Right ventricle myocardium inferior (tissue), 1 donor: ENCODE measurements around the gene GCNT1. TPM values are rescaled to one million over a fixed set of nuclear protein-coding genes. Genes with fewer than 3 reads are reported as not detected.
"Not testable (repeated sequence)": the region's sequence is repeated elsewhere in the genome, so short reads cannot be mapped to it uniquely, and the experiment has no call there.

Experiments used
- ATAC-seq: fragments of 200-7000 bp; cut with Tn5 transposase; one replicate; pipeline ENCODE4 v1.9.1; 2020; ENCODE audit warnings: mild to moderate bottlenecking, moderate library complexity
- DNase-seq: peaks from one replicate; pipeline ENCODE4 v3.0.0; 2021; ENCODE audit errors: missing footprints
- intact Hi-C: fragments of 100-400 bp; cut with DNase I; formaldehyde crosslinking; loops from one replicate; pipeline ENCODE4 v1.11.0; 2022
- total RNA-seq: library from RNA; stranded (reverse); fragmentation: NEBNext Ultra II Directional; extraction: Animal tissue kit (Norgen Biotek cat#: 25700); gene quantifications from one replicate; pipeline ENCODE4 v1.2.1, GENCODE V29; 2021
- donor health status: DM: no; HTN: yes; CAD: no; lungs with severe emphysema.

The GCNT1 gene
- total RNA-seq, 1 donor from 2014 or later, result 3.2 TPM

- intact Hi-C loops, result no loop called here
Measured at GRCh38 chr9:76474419-76474818, 15.4 kb downstream of the GCNT1 start.

GRCh38 chr9:76475686-76476085, 16.7 kb downstream of the GCNT1 start:
- intact Hi-C loops, result no loop called here
- ATAC-seq (no peak), DNase-seq (no peak)

More at GRCh38 chr9:76474419-76474818, 15.4 kb downstream of the GCNT1 start:
- ATAC-seq, result no peak
- DNase-seq, result no peak

- intact Hi-C loops, DNase-seq, ATAC-seq: not testable (repeated sequence)
Measured at GRCh38 chr9:76477818-76478217, 18.8 kb downstream of the GCNT1 start.

GRCh38 chr9:76478226-76478625, 19.2 kb downstream of the GCNT1 start:
- ATAC-seq (no peak), DNase-seq (no peak)

GRCh38 chr9:76479337-76479736, 20.4 kb downstream of the GCNT1 start:
- intact Hi-C loops, DNase-seq, ATAC-seq: not testable (repeated sequence)

More at GRCh38 chr9:76478226-76478625, 19.2 kb downstream of the GCNT1 start:
- intact Hi-C loops, result no loop called here

GRCh38 chr9:76486151-76486550, 27.2 kb downstream of the GCNT1 start:
- ATAC-seq (no peak), DNase-seq (no peak)
- intact Hi-C loops, result no loop called here

- ATAC-seq (no peak), DNase-seq (no peak)
- intact Hi-C loops, result no loop called here
Measured at GRCh38 chr9:76490249-76490990, 31.4 kb downstream of the GCNT1 start.

GRCh38 chr9:76491056-76491455, 32.1 kb downstream of the GCNT1 start:
- intact Hi-C loops, ATAC-seq, DNase-seq: not testable (repeated sequence)

GRCh38 chr9:76493496-76493895, 34.5 kb downstream of the GCNT1 start:
- intact Hi-C loops, ATAC-seq, DNase-seq: not testable (repeated sequence)

- intact Hi-C loops, result no loop called here
- ATAC-seq (no peak), DNase-seq (no peak)
Measured at GRCh38 chr9:76500061-76500460, 41.1 kb downstream of the GCNT1 start.

- DNase-seq (no peak), ATAC-seq (no peak)
- intact Hi-C loops, result no loop called here
Measured at GRCh38 chr9:76502746-76503145, 43.8 kb downstream of the GCNT1 start.

- ATAC-seq (no peak), DNase-seq (no peak)
- intact Hi-C loops, result no loop called here
Measured at GRCh38 chr9:76510041-76510440, 51.1 kb downstream of the GCNT1 start.

- DNase-seq (no peak), ATAC-seq (no peak)
- intact Hi-C loops, result no loop called here
Measured at GRCh38 chr9:76510446-76510845, 51.5 kb downstream of the GCNT1 start.

- ATAC-seq (no peak), DNase-seq (no peak)
- intact Hi-C loops, result no loop called here
Measured at GRCh38 chr9:76512826-76513225, 53.8 kb downstream of the GCNT1 start.

GRCh38 chr9:76516350-76516749, 57.4 kb downstream of the GCNT1 start:
- no peak for DNase-seq
- no peak for ATAC-seq
- intact Hi-C loops, result no loop called here

- DNase-seq (no peak), ATAC-seq (no peak)
- intact Hi-C loops, result no loop called here
Measured at GRCh38 chr9:76516871-76517270, 57.9 kb downstream of the GCNT1 start.

- DNase-seq (no peak), ATAC-seq (no peak)
- intact Hi-C loops, result no loop called here
Measured at GRCh38 chr9:76519075-76519835, 60.3 kb downstream of the GCNT1 start.

- DNase-seq (no peak), ATAC-seq (no peak)
- intact Hi-C loops, result no loop called here
Measured at GRCh38 chr9:76521244-76521681, 62.3 kb downstream of the GCNT1 start.

- DNase-seq (no peak), ATAC-seq (no peak)
- intact Hi-C loops, result no loop called here
Measured at GRCh38 chr9:76521906-76522305, 62.9 kb downstream of the GCNT1 start.

- DNase-seq, ATAC-seq, intact Hi-C loops: not testable (repeated sequence)
Measured at GRCh38 chr9:76523617-76524200, 64.7 kb downstream of the GCNT1 start.
